HG03558 (cell line): ENCODE data around the gene EOMES.

Source experiments
- ATAC-seq: cut with Tn5 transposase; IDR thresholded peaks from one replicate; pipeline ENCODE4 v1.9.1; 2021; ENCODE audit warnings: moderate number of reproducible peaks; ENCODE audit not compliant: unreplicated experiment; ENCODE audit errors: extremely low read depth

Gene EOMES

GRCh38 chr3:27723001-27723445 is 900 bp upstream of the EOMES start:
- no peak for ATAC-seq

GRCh38 chr3:27720899-27721716 is 1.0 kb downstream of the EOMES start:
- no peak for ATAC-seq

GRCh38 chr3:27719314-27720003 is 2.7 kb downstream of the EOMES start:
- no peak for ATAC-seq

GRCh38 chr3:27718459-27718858 is 3.7 kb downstream of the EOMES start:
- no peak for ATAC-seq

GRCh38 chr3:27717200-27717852 is 4.8 kb downstream of the EOMES start:
- no peak for ATAC-seq

- ATAC-seq, result no peak
These were observed 5.8 kb downstream of the EOMES start for GRCh38 chr3:27716309-27716708.

GRCh38 chr3:27715863-27716262 is 6.3 kb downstream of the EOMES start:
- ATAC-seq, result no peak

GRCh38 chr3:27715454-27715806 is 6.7 kb downstream of the EOMES start:
- no peak for ATAC-seq

GRCh38 chr3:27714692-27715453 is 7.2 kb downstream of the EOMES start:
- no peak for ATAC-seq

GRCh38 chr3:27714146-27714526 is 8.0 kb downstream of the EOMES start:
- no peak for ATAC-seq

- no peak for ATAC-seq
These were observed 8.5 kb downstream of the EOMES start for GRCh38 chr3:27713435-27714145.

GRCh38 chr3:27713078-27713423 is 9.1 kb downstream of the EOMES start:
- ATAC-seq, result no peak

- peak; percentile 91 for ATAC-seq
These were observed 9.7 kb downstream of the EOMES start for GRCh38 chr3:27712136-27713077.

GRCh38 chr3:27708250-27708649 is 13.9 kb downstream of the EOMES start:
- ATAC-seq, result no peak

GRCh38 chr3:27699067-27699466 is 23.1 kb downstream of the EOMES start:
- ATAC-seq, result no peak

- no peak for ATAC-seq
These were observed 25.2 kb downstream of the EOMES start for GRCh38 chr3:27696906-27697305.

GRCh38 chr3:27695636-27696035 is 26.5 kb downstream of the EOMES start:
- no peak for ATAC-seq

- ATAC-seq, result no peak
These were observed 34.1 kb downstream of the EOMES start for GRCh38 chr3:27688053-27688452.

GRCh38 chr3:27686642-27687041 is 35.5 kb downstream of the EOMES start:
- ATAC-seq, result no peak
